Measurements from ENCODE around the gene B3GNT8. TPM values are rescaled to one million over a fixed set of nuclear protein-coding genes. Genes with fewer than 3 reads are reported as not detected.

The B3GNT8 gene
- total and polyA plus RNA-seq, 2 of the 4 experiments (the other 2 are of a cell fraction), result 0.36 TPM

GRCh38 chr19:41403181-41403970 is 23.8 kb downstream of the B3GNT8 start:
- no peak overlapping the region for H3K4me2 ChIP-seq (ENCODE audit: low read depth, low read length)
- H2BK120ac ChIP-seq (ENCODE audit: low read depth, low read length), result no peak overlapping the region
- POLR2A ChIA-PET (ENCODE audit: unreplicated experiment), result no interaction called here
- H3K9ac ChIP-seq (ENCODE audit: low read depth, low read length), result no peak overlapping the region
- no peak overlapping the region for H2AK5ac ChIP-seq (ENCODE audit: low read depth, low read length)
- dilution Hi-C loops (cut with HindIII; ENCODE audit: low sequenced_read_pairs, unreplicated experiment), result no loop called here
- no peak overlapping the region for H3K14ac ChIP-seq (replicated peaks; ENCODE audit: low read depth, low read length)
- peaks cover 15% of the 10 kb centered on the region; the same call in 1 of the 2 replicates for H3K9me1 ChIP-seq (ENCODE audit: insufficient read depth, low read length)
- TF ChIP-seq CEBPB (IDR thresholded peaks at IDR 0.05; ENCODE audit: low read depth, low read length), result no peak
- no peak for TF ChIP-seq MAZ (IDR thresholded peaks at IDR 0.05; ENCODE audit: borderline replicate concordance, low read depth, low read length)
- TF ChIP-seq NFE2L2 (IDR thresholded peaks at IDR 0.05; ENCODE audit: low read depth, low read length), result no peak
- no peak for TF ChIP-seq USF2 (IDR thresholded peaks at IDR 0.05; ENCODE audit: low read depth, low read length)
- no peak for TF ChIP-seq CTCF (conservative IDR thresholded peaks at IDR 0.05; ENCODE audit: low read depth, low read length)
- TF ChIP-seq ELK1 (IDR thresholded peaks at IDR 0.05; ENCODE audit: borderline replicate concordance, low read depth, low read length), result no peak
- TF ChIP-seq MAFK (IDR thresholded peaks at IDR 0.05; ENCODE audit: low read depth, low read length), result no peak
- TF ChIP-seq POLR2A (IDR thresholded peaks at IDR 0.05; ENCODE audit: low read depth, low read length), result no peak
- no peak for TF ChIP-seq MXI1 (IDR thresholded peaks at IDR 0.05; ENCODE audit: borderline replicate concordance, low read depth, low read length)
- no peak for TF ChIP-seq FOS (IDR thresholded peaks at IDR 0.05; ENCODE audit: low read depth, low read length)
- TF ChIP-seq RCOR1 (IDR thresholded peaks at IDR 0.05; ENCODE audit: insufficient replicate concordance, low read length), result no peak
- no peak for TF ChIP-seq BHLHE40 (IDR thresholded peaks at IDR 0.05; ENCODE audit: low read depth, low read length)
- no peak for TF ChIP-seq CHD1 (IDR thresholded peaks at IDR 0.05; ENCODE audit: low read depth, low read length)
- TF ChIP-seq SMC3 (IDR thresholded peaks at IDR 0.05; ENCODE audit: low read depth, low read length), result no peak
- TF ChIP-seq RAD21 (IDR thresholded peaks at IDR 0.05; ENCODE audit: low read length), result no peak
- no peak for TF ChIP-seq RFX5 (IDR thresholded peaks at IDR 0.05; ENCODE audit: low read depth, low read length)
- no peak overlapping the region for H3K4me3 ChIP-seq (ENCODE audit: insufficient read depth, low read depth, low read length)
- no peak overlapping the region for H3K27ac ChIP-seq (ENCODE audit: insufficient read depth, low read length)
- intact Hi-C loops (cut with micrococcal nuclease), result no loop called here
- BruUV-seq (replicated peaks), result no TSS peak
- H2BK15ac ChIP-seq (ENCODE audit: low read depth, low read length), result no peak overlapping the region
- no peaks in the 10 kb centered on the region for H3K9me3 ChIP-seq (ENCODE audit: control insufficient read depth, insufficient read depth, low read length)
- H4K8ac ChIP-seq (ENCODE audit: low read depth in 2 of 2, low read length in 2 of 2), result no peak overlapping the region
- peaks cover 9% of the 10 kb centered on the region for H3K36me3 ChIP-seq (ENCODE audit: control insufficient read depth, insufficient read depth, low read length)
- no peak overlapping the region for H4K5ac ChIP-seq (ENCODE audit: low read depth, low read length)
- no peak overlapping the region for H2BK5ac ChIP-seq (ENCODE audit: low read depth, low read length, poor library complexity, severe bottlenecking)
- peak overlapping the region; percentile 45 for H2AK9ac ChIP-seq (replicated peaks; ENCODE audit: low read depth, low read length, poor library complexity)
- H3K4ac ChIP-seq (ENCODE audit: low read depth, low read length), result no peak overlapping the region
- no peak overlapping the region for H2BK20ac ChIP-seq (ENCODE audit: low read depth, low read length)
- no peak overlapping the region for H3K56ac ChIP-seq (ENCODE audit: extremely low read depth, insufficient read depth, low read length)
- peaks cover 4% of the 10 kb centered on the region; the same call in 1 of the 2 replicates for H3K4me1 ChIP-seq (ENCODE audit: control insufficient read depth, insufficient read depth, low read length)
- H3K23ac ChIP-seq (ENCODE audit: low read depth, low read length), result no peak overlapping the region
- peaks cover 15 to 23% of the 10 kb centered on the region in 2 experiments for H3K79me1 ChIP-seq (ENCODE audit: low read depth in 1 of 2, low read length in 2 of 2)
- CTCF ChIA-PET, result no interaction called here
- no peaks in the 10 kb centered on the region for H3K27me3 ChIP-seq (ENCODE audit: control insufficient read depth, insufficient read depth, low read length)
- ATAC-seq (ENCODE audit: low read depth) (no peak), DNase-seq (no peak)
- H3K18ac ChIP-seq (ENCODE audit: low read depth, low read length), result no peak overlapping the region
- no peak overlapping the region for H4K91ac ChIP-seq (ENCODE audit: insufficient read depth, low read depth, low read length)
- 80% methylated on average over 2 of the region's 12 CpGs; no CpG with 5 or more reads in 1 of the 2 experiments for WGBS, 2 experiments (ENCODE audit: extremely low coverage in 2 of 2, insufficient read length in 1 of 2)
- no peak overlapping the region for H2AFZ ChIP-seq (replicated peaks; ENCODE audit: low read length, poor library complexity)
- H4K20me1 ChIP-seq (ENCODE audit: insufficient read depth, low read length), result no peaks in the 10 kb centered on the region
- in situ Hi-C loops (cut with MboI; ENCODE audit: low sequenced_read_pairs), result no loop called here
